Vagina (tissue), 2 donors: ENCODE measurements around the gene NFXL1. TPM values are rescaled to one million over a fixed set of nuclear protein-coding genes. Genes with fewer than 3 reads are reported as not detected.

Experiments
- DNase-seq, 2 donors: peaks; one replicate each; pipeline ENCODE4 v3.0.0-alpha.2; 2017; ENCODE audit errors: extremely low spot score in 2 of 2
- H3K27ac ChIP-seq: fragments of 200-600 bp; sonication (generic); one replicate; pipeline ENCODE4 v1.5.1; 2019
- H3K27me3 ChIP-seq: fragments of 200-600 bp; sonication (generic); one replicate; pipeline ENCODE4 v1.5.1; 2019
- H3K36me3 ChIP-seq, 2 donors: fragments of 200-600 bp; sonication (generic); one replicate each; pipeline ENCODE4 v1.5.1; 2017 to 2019
- H3K4me1 ChIP-seq: fragments of 200-600 bp; sonication (generic); one replicate; pipeline ENCODE4 v1.5.1; 2019
- H3K4me3 ChIP-seq, 2 donors: fragments of 200-600 bp; sonication (generic); 1 replicate in 1 of 2; 2 replicates in 1 of 2; pipeline ENCODE4 v1.5.1; 2016 to 2019
- H3K9me3 ChIP-seq: fragments of 200-600 bp; sonication (generic); one replicate; pipeline ENCODE4 v1.5.1; 2019
- POLR2A ChIP-seq, 2 donors: fragments of 450-650 bp; IDR thresholded peaks; one replicate each; pipeline ENCODE4 v1.6.1; 2017; ENCODE audit warnings: antibody characterized with exemption in 2 of 2, mild to moderate bottlenecking in 2 of 2, moderate library complexity in 2 of 2
- POLR2AphosphoS5 ChIP-seq, 2 donors: sonication (generic); formaldehyde crosslinking; IDR thresholded peaks; one replicate each; pipeline ENCODE4 v1.9.0; 2017; ENCODE audit warnings: antibody characterized with exemption in 2 of 2, mild to moderate bottlenecking in 2 of 2, low read depth in 1 of 2; ENCODE audit not compliant: insufficient read depth in 1 of 2
- intact Hi-C: fragments of 100-400 bp; cut with DNase I; formaldehyde crosslinking; loops from one replicate; pipeline ENCODE4 v1.15.1; 2023
- total RNA-seq: library from RNA; depleted of rRNA; stranded (reverse); fragments of >200 nt; gene quantifications from one replicate; pipeline ENCODE4 v1.2.3, GENCODE V29; 2016
- TF ChIP-seq, protein P1 (sequence below), 3 experiments: fragments of 450-650 bp in 2 of 3; fragments of 200-600 bp in 1 of 3; sonication (generic) in 1 of 3; IDR thresholded peaks; one replicate each; pipeline ENCODE4 v1.5.1; 2017 to 2019; ENCODE audit warnings: antibody characterized with exemption in 3 of 3, mild to moderate bottlenecking in 2 of 3, moderate library complexity in 2 of 3

The NFXL1 gene
- total RNA-seq, 1 donor from 2014 or later: 36.6 TPM

DNA sequence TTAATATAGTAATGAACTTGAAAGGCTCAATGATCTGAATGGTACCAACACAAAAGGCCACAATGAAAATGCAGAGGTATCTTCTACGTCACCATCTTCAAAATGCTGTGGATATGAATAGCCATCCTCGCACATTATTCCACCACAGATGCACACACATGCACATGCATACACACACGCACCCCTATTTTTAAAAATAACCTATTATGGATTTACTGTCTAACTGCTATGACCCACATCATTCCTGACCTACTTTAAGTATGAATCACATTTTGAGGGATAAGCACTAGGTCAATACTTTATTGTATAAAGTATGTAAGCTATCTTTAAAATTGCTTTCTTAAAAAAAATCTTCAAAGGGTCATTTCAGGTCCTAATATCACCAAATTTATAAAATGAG lies 52.1 kb downstream of the NFXL1 start:
- no peak overlapping the region for H3K27ac ChIP-seq
- no peak for DNase-seq
- no peak overlapping the region for H3K4me3 ChIP-seq
- intact Hi-C loops: no loop called here
- no peak for TF ChIP-seq POLR2AphosphoS5 (IDR thresholded peaks at IDR 0.05; ENCODE audit: insufficient read depth in 1 of 2, low read depth in 1 of 2)
- TF ChIP-seq, protein P1, sequence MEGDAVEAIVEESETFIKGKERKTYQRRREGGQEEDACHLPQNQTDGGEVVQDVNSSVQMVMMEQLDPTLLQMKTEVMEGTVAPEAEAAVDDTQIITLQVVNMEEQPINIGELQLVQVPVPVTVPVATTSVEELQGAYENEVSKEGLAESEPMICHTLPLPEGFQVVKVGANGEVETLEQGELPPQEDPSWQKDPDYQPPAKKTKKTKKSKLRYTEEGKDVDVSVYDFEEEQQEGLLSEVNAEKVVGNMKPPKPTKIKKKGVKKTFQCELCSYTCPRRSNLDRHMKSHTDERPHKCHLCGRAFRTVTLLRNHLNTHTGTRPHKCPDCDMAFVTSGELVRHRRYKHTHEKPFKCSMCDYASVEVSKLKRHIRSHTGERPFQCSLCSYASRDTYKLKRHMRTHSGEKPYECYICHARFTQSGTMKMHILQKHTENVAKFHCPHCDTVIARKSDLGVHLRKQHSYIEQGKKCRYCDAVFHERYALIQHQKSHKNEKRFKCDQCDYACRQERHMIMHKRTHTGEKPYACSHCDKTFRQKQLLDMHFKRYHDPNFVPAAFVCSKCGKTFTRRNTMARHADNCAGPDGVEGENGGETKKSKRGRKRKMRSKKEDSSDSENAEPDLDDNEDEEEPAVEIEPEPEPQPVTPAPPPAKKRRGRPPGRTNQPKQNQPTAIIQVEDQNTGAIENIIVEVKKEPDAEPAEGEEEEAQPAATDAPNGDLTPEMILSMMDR (IDR thresholded peaks at IDR 0.05): no peak
- no peak for TF ChIP-seq POLR2A (IDR thresholded peaks at IDR 0.05)
- no peaks in the 10 kb centered on the region for H3K27me3 ChIP-seq
- H3K4me1 ChIP-seq: no peaks in the 10 kb centered on the region
- H3K36me3 ChIP-seq: no peaks in the 10 kb centered on the region
- no peaks in the 10 kb centered on the region for H3K9me3 ChIP-seq

DNA sequence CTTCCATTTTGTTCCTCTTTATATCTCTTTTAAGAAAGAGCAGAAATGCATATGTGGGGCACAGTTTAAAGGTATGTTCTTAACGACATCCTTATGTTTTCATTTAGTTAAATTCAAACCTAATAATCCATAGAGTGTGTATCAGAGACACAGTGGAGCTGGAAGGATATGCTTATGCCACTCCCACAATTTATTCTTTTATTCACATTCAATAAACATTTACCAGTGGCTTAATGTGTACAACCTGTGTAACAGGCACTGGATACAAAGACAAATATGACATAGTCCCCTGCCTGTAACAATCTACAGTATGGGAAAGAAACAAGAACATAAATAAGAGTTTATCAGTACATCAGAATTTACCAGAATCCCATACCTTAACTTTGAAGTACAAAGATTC lies 54.1 kb downstream of the NFXL1 start:
- no peak for DNase-seq
- no peaks in the 10 kb centered on the region for H3K36me3 ChIP-seq
- intact Hi-C loops: no loop called here
- TF ChIP-seq POLR2A (IDR thresholded peaks at IDR 0.05) (no peak), POLR2AphosphoS5 (IDR thresholded peaks at IDR 0.05; ENCODE audit: insufficient read depth in 1 of 2, low read depth in 1 of 2) (no peak)
- TF ChIP-seq, protein P1 (IDR thresholded peaks at IDR 0.05): no peak
- H3K27ac ChIP-seq: no peak overlapping the region
- no peak overlapping the region for H3K4me3 ChIP-seq
- H3K4me1 ChIP-seq: no peaks in the 10 kb centered on the region
- H3K9me3 ChIP-seq: no peaks in the 10 kb centered on the region
- no peaks in the 10 kb centered on the region for H3K27me3 ChIP-seq

DNA sequence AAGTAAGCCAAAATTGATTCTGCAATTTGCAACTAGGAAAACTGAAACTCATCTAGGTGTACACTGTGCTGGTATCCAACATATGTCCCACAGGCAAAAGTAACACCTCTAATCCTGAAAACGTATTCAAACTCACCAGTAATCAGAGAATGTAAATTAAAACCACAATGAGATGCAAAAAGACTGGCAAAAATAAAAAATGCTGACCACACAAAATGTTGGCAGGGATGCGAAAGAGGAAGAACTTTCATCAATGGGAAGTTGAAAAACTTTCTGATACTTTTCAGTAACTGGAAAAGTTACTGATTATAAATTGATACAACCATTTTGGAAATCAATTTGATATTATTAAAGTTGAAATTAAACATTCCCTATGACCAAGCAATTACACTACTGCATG lies 56.4 kb downstream of the NFXL1 start:
- Histone ChIP-seq H3K9me3 (no peaks in the 10 kb centered on the region), H3K27me3 (no peaks in the 10 kb centered on the region), H3K36me3 (no peaks in the 10 kb centered on the region), H3K4me1 (no peaks in the 10 kb centered on the region), H3K27ac (no peak overlapping the region), H3K4me3 (no peak overlapping the region)
- intact Hi-C loops: no loop called here
- TF ChIP-seq POLR2AphosphoS5 (IDR thresholded peaks at IDR 0.05; ENCODE audit: insufficient read depth in 1 of 2, low read depth in 1 of 2): no peak
- no peak for TF ChIP-seq POLR2A (IDR thresholded peaks at IDR 0.05)
- TF ChIP-seq, protein P1 (IDR thresholded peaks at IDR 0.05): no peak
- no peak for DNase-seq

GRCh38 chr4:47856713-47857112 lies 57.7 kb downstream of the NFXL1 start:
- Histone ChIP-seq H3K27ac (no peak overlapping the region), H3K9me3 (no peaks in the 10 kb centered on the region), H3K36me3 (no peaks in the 10 kb centered on the region), H3K4me1 (no peaks in the 10 kb centered on the region), H3K27me3 (no peaks in the 10 kb centered on the region), H3K4me3 (no peak overlapping the region)
- no peak for DNase-seq
- intact Hi-C loops: no loop called here
- TF ChIP-seq, protein P1 (IDR thresholded peaks at IDR 0.05): no peak
- TF ChIP-seq POLR2AphosphoS5 (IDR thresholded peaks at IDR 0.05; ENCODE audit: insufficient read depth in 1 of 2, low read depth in 1 of 2): no peak
- TF ChIP-seq POLR2A (IDR thresholded peaks at IDR 0.05): no peak

DNA sequence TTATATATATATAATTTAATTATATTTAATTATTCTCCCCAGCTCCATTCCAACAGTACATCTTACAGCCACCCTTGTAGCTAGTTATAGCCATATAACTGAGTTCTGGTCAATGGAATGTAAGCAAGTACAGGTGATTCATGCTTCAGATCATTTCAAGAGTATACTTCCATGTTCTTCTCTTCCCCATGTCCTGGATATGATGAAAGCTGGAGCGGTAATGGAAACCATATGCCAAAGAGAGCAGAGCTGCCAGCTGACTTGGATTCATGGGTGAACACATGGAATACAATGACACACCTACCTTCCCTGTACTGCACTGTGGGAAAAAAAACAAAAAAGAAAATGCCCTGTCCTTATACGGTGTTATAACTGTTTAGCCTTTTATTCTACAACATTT lies 59.0 kb downstream of the NFXL1 start:
- H3K4me3 ChIP-seq: no peak overlapping the region
- no peaks in the 10 kb centered on the region for H3K9me3 ChIP-seq
- no peak overlapping the region for H3K27ac ChIP-seq
- no peaks in the 10 kb centered on the region for H3K36me3 ChIP-seq
- intact Hi-C loops: no loop called here
- no peaks in the 10 kb centered on the region for H3K4me1 ChIP-seq
- TF ChIP-seq, protein P1 (IDR thresholded peaks at IDR 0.05): no peak
- TF ChIP-seq POLR2AphosphoS5 (IDR thresholded peaks at IDR 0.05; ENCODE audit: insufficient read depth in 1 of 2, low read depth in 1 of 2): no peak
- TF ChIP-seq POLR2A (IDR thresholded peaks at IDR 0.05): no peak
- H3K27me3 ChIP-seq: no peaks in the 10 kb centered on the region
- no peak for DNase-seq
